SK-N-SH (cell line): Measurements from ENCODE around the gene BBS9. TPM values are rescaled to one million over a fixed set of nuclear protein-coding genes. Genes with fewer than 3 reads are reported as not detected.

Source experiments
- CTCF ChIA-PET: fragments of 300-600, 350-600 bp; formaldehyde crosslinking; extraction: SDS; loops from one replicate; lab custom pipeline; 2021; lab: Yijun Ruan, JAX
- POLR2A ChIA-PET: fragments of 350-600 bp; sonication (Branson Sonifier 250); formaldehyde crosslinking; extraction: SDS; loops from one replicate; lab custom pipeline; 2020; ENCODE audit warnings: antibody characterized with exemption, inconsistent platforms; lab: Yijun Ruan, JAX
- DNase-seq: peaks from one replicate; pipeline ENCODE4 v3.0.0; 2012
- H2AFZ ChIP-seq: fragments of 200-600 bp; sonication (generic); 2 replicates; pipeline ENCODE4 v1.8.1; 2016; ENCODE audit warnings: antibody characterized with exemption, mild to moderate bottlenecking, low read depth
- H3F3A ChIP-seq: fragments of 200-600 bp; sonication (generic); replicated peaks from 2 replicates; pipeline ENCODE3; 2016; ENCODE audit warnings: antibody characterized with exemption, mild to moderate bottlenecking; ENCODE audit not compliant: insufficient read depth
- H3K27ac ChIP-seq, 2 experiments: fragments of 200-500 bp in 1 of 2; fragments of 200-600 bp in 1 of 2; sonication (Bioruptor generic) in 1 of 2; sonication (generic), shearing (Covaris generic) in 1 of 2; 2 replicates each; pipeline versions ENCODE4 v1.5.1 to v1.6.1; 2014 to 2016; ENCODE audit warnings: low read depth in 2 of 2, inconsistent platforms in 1 of 2, low read length in 1 of 2, mild to moderate bottlenecking in 1 of 2, mixed read lengths in 1 of 2
- H3K27me3 ChIP-seq: fragments of 200-600 bp; sonication (generic), shearing (Covaris generic); 2 replicates; pipeline ENCODE4 v1.6.1; 2016; ENCODE audit warnings: mixed run types; ENCODE audit not compliant: insufficient read depth
- H3K36me3 ChIP-seq, 2 experiments: fragments of 200-500 bp in 1 of 2; fragments of 200-600 bp in 1 of 2; sonication (Bioruptor generic) in 1 of 2; sonication (generic) in 1 of 2; replicated peaks in 1 of 2; 2 replicates each; pipeline versions ENCODE3 to v1.5.1; 2014 to 2016; ENCODE audit warnings: low read length in 1 of 2, mild to moderate bottlenecking in 1 of 2; ENCODE audit not compliant: insufficient read depth in 2 of 2, control insufficient read depth in 1 of 2
- H3K4me1 ChIP-seq, 2 experiments: fragments of 200-500 bp in 1 of 2; fragments of 200-600 bp in 1 of 2; sonication (Bioruptor generic) in 1 of 2; sonication (generic), shearing (Covaris generic) in 1 of 2; 2 replicates each; pipeline versions ENCODE4 v1.5.1 to v1.6.1; 2014 to 2016; ENCODE audit warnings: low read depth in 1 of 2, low read length in 1 of 2, mixed run types in 1 of 2; ENCODE audit not compliant: insufficient read depth in 2 of 2, control insufficient read depth in 1 of 2
- H3K4me2 ChIP-seq: fragments of 200-600 bp; sonication (generic), shearing (Covaris generic); 2 replicates; pipeline ENCODE4 v1.6.1; 2017; ENCODE audit warnings: mixed run types
- H3K4me3 ChIP-seq, 2 experiments: fragments of 200-500 bp in 1 of 2; fragments of 200-600 bp in 1 of 2; sonication (Bioruptor generic) in 1 of 2; sonication (generic), shearing (Covaris generic) in 1 of 2; 2 replicates each; pipeline versions ENCODE4 v1.5.1 to v1.8.1; 2014 to 2016; ENCODE audit warnings: low read depth in 2 of 2, inconsistent platforms in 1 of 2, low read length in 1 of 2, mild to moderate bottlenecking in 1 of 2, mixed read lengths in 1 of 2, moderate library complexity in 1 of 2
- H3K79me2 ChIP-seq: fragments of 200-600 bp; sonication (generic); 2 replicates; pipeline ENCODE4 v1.8.1; 2017; ENCODE audit warnings: mild to moderate bottlenecking; ENCODE audit not compliant: insufficient read depth
- H3K9ac ChIP-seq: fragments of 200-600 bp; sonication (generic); 2 replicates; pipeline ENCODE4 v1.6.1; 2017; ENCODE audit warnings: mixed run types
- H3K9me2 ChIP-seq: fragments of 200-600 bp; sonication (generic); 2 replicates; pipeline ENCODE4 v1.6.1; 2017; ENCODE audit warnings: mixed run types
- H3K9me3 ChIP-seq: fragments of 200-600 bp; sonication (generic); 2 replicates; pipeline ENCODE4 v1.6.1; 2017; ENCODE audit warnings: mixed run types, mild to moderate bottlenecking, moderate library complexity
- H4K20me1 ChIP-seq: fragments of 200-600 bp; sonication (generic); 2 replicates; pipeline ENCODE4 v1.6.1; 2017; ENCODE audit warnings: mild to moderate bottlenecking, mixed run types; ENCODE audit not compliant: insufficient read depth
- EP300 ChIP-seq, 2 experiments: IDR thresholded peaks; 2 replicates each; pipeline versions ENCODE4 v1.4.0 to v1.6.1; 2012; ENCODE audit warnings: borderline replicate concordance in 1 of 2, low read depth in 1 of 2, low read length in 1 of 2
- FOXM1 ChIP-seq: IDR thresholded peaks from 2 replicates; pipeline ENCODE4 v1.4.0; 2012; ENCODE audit warnings: low read depth, mild to moderate bottlenecking
- IRF3 ChIP-seq: fragments of 150-350 bp; IDR thresholded peaks from 2 replicates; pipeline ENCODE4 v1.6.1; 2016; ENCODE audit warnings: mild to moderate bottlenecking, low read depth, low read length
- JUND ChIP-seq: IDR thresholded peaks from 2 replicates; pipeline ENCODE4 v1.4.0; 2012
- NFIC ChIP-seq: IDR thresholded peaks from 2 replicates; pipeline ENCODE4 v1.4.0; 2012; ENCODE audit warnings: borderline replicate concordance
- RCOR1 ChIP-seq: fragments of 150-350 bp; IDR thresholded peaks from 2 replicates; pipeline ENCODE4 v1.6.1; 2017; ENCODE audit warnings: antibody characterized with exemption, low read length
- REST ChIP-seq: IDR thresholded peaks from 2 replicates; pipeline ENCODE4 v1.6.1; 2012; ENCODE audit warnings: mild to moderate bottlenecking, low read depth, low read length, moderate library complexity
- RFX5 ChIP-seq: IDR thresholded peaks from 2 replicates; pipeline ENCODE4 v1.6.1; 2012; ENCODE audit warnings: mild to moderate bottlenecking, improper control_type of control experiment, low read length
- RXRA ChIP-seq: IDR thresholded peaks from 2 replicates; pipeline ENCODE4 v1.4.0; 2012; ENCODE audit warnings: low read depth, mild to moderate bottlenecking, borderline replicate concordance
- SMC3 ChIP-seq: IDR thresholded peaks from 2 replicates; pipeline ENCODE4 v1.6.1; 2012; ENCODE audit warnings: low read depth, low read length, improper control_type of control experiment
- TCF12 ChIP-seq: IDR thresholded peaks from 2 replicates; pipeline ENCODE4 v1.4.0; 2012
- USF1 ChIP-seq: IDR thresholded peaks from 2 replicates; pipeline ENCODE4 v1.4.0; 2012; ENCODE audit warnings: low read depth, borderline replicate concordance
- USF2 ChIP-seq: fragments of 150-350 bp; IDR thresholded peaks from 2 replicates; pipeline ENCODE4 v1.6.1; 2017; ENCODE audit warnings: antibody characterized with exemption, low read length, low read depth, borderline replicate concordance
- WGBS: methylation state at CpG from one replicate; pipeline ENCODE4 v1.1.6; 2017; ENCODE audit warnings: low lambda C conversion rate; 5-methylcytosine and 5-hydroxymethylcytosine counted together
- polyA plus RNA-seq, 3 experiments: library from polyadenylated mRNA; depleted of rRNA; stranded (reverse); fragments of >200 nt; gene quantifications; 2 replicates each; pipeline ENCODE4 v1.2.3, GENCODE V29; 2012

BBS9 gene
- polyA plus RNA-seq, 1 of the 3 experiments (the other 2 are of a cell fraction), result 7.5 TPM

- POLR2A ChIA-PET, result no interaction called here
- CTCF ChIA-PET, result interaction anchor here (1.0 kb wide), 2 partner anchors 12 to 19 kb away, joined by 5 read pairs; no protein-coding TSS in a partner anchor
- H3K9me3 ChIP-seq, result no peaks in the 10 kb centered on the region
- H3K4me1 ChIP-seq, result no peaks in the 10 kb centered on the region
- H3K4me3 ChIP-seq, result no peak overlapping the region
- no peaks in the 10 kb centered on the region for H3F3A ChIP-seq
- H3K79me2 ChIP-seq, result no peaks in the 10 kb centered on the region
- no peak overlapping the region for H2AFZ ChIP-seq
- 81% methylated on average over 5 of the region's 5 CpGs for WGBS
- no peak overlapping the region for H3K9ac ChIP-seq
- no peaks in the 10 kb centered on the region for H4K20me1 ChIP-seq
- DNase-seq, result no peak
- H3K36me3 ChIP-seq, result no peaks in the 10 kb centered on the region
- H3K4me2 ChIP-seq, result no peak overlapping the region
- TF ChIP-seq RCOR1 (no peak), RFX5 (no peak)
- H3K9me2 ChIP-seq, result 0 out of 2 replicates have a peak, but pooled peaks cover 6% of the 10 kb centered on the region
- no peaks in the 10 kb centered on the region for H3K27me3 ChIP-seq
- H3K27ac ChIP-seq, result no peak overlapping the region
These were observed 224.8 kb downstream of the BBS9 start for GRCh38 chr7:33354201-33354600.

- Histone ChIP-seq H2AFZ (no peak overlapping the region), H3K27ac (no peak overlapping the region), H3K27me3 (no peaks in the 10 kb centered on the region), H3K4me2 (no peak overlapping the region), H4K20me1 (no peaks in the 10 kb centered on the region), H3K9me2 (0 out of 2 replicates have a peak, but pooled peaks cover 6% of the 10 kb centered on the region), H3K36me3 (no peaks in the 10 kb centered on the region), H3K4me3 (no peak overlapping the region), H3K79me2 (no peaks in the 10 kb centered on the region), H3K4me1 (no peaks in the 10 kb centered on the region), H3K9me3 (no peaks in the 10 kb centered on the region), H3K9ac (no peak overlapping the region), H3F3A (no peaks in the 10 kb centered on the region)
- POLR2A ChIA-PET, result no interaction called here
- no peak for TF ChIP-seq RXRA
- TF ChIP-seq USF2, result no peak
- TF ChIP-seq TCF12, result no peak
- TF ChIP-seq SMC3, result no peak
- TF ChIP-seq REST, result no peak
- TF ChIP-seq NFIC, result no peak
- TF ChIP-seq FOXM1, result no peak
- no peak for TF ChIP-seq USF1
- TF ChIP-seq JUND, result no peak
- no peak for TF ChIP-seq EP300 (IDR thresholded peaks at IDR 0.05; ENCODE audit: borderline replicate concordance in 1 of 2, low read depth in 1 of 2, low read length in 1 of 2)
- no peak for TF ChIP-seq IRF3
- 90% methylated on average over 1 of the region's 1 CpG for WGBS
- CTCF ChIA-PET, result interaction anchor here (1.5 to 2.1 kb wide), 2 partner anchors 16 to 169 kb away, joined by 3 to 5 read pairs; no protein-coding TSS in a partner anchor
- DNase-seq, result no peak
These were observed 226.0 kb downstream of the BBS9 start for GRCh38 chr7:33355386-33355785.
